Activated CD4-positive, CD25-positive, alpha-beta regulatory T cell treated with anti-CD3 and anti-CD28 coated beads, Interleukin-2, amount 50 U/mL, for 72 hours (primary cell): ENCODE results near the gene F10.
A peak's percentile ranks its signal among the peaks of the same experiment; 100 is the strongest.

Source experiments
- DNase-seq: peaks from one replicate; pipeline ENCODE4 v3.0.0; 2021

F10 gene

GRCh38 chr13:113139577-113139976 is 17.0 kb downstream of the F10 start:
- no peak for DNase-seq

GRCh38 chr13:113140677-113141600 is 18.3 kb downstream of the F10 start:
- DNase-seq, result no peak

- DNase-seq, result no peak
Observed at GRCh38 chr13:113141601-113141970, 19.0 kb downstream of the F10 start.

GRCh38 chr13:113142876-113143275 is 20.3 kb downstream of the F10 start:
- no peak for DNase-seq

- DNase-seq, result no peak
Observed at GRCh38 chr13:113143466-113144254, 21.1 kb downstream of the F10 start.

- DNase-seq, result no peak
Observed at GRCh38 chr13:113144255-113144629, 21.6 kb downstream of the F10 start.

DNA sequence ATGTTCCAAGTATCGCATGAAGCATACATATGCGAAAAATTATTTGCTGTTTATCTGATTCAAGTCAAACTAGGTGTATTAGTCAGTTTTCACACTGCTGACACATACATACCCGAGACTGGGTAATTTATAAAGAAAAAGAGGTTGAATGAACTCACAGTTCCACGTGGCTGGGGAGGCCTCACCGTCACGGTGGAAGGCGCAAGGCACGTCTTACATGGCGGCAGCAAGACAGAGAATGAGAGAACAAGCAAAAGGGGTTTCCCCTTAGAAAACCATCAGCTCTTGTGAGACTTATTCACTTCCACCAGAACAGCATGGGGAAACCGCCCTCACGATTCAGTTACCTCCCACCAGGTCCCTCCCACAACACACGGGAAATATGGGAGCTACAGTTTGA is 22.9 kb downstream of the F10 start:
- no peak for DNase-seq

- DNase-seq, result no peak
Observed at GRCh38 chr13:113145911-113146598, 23.5 kb downstream of the F10 start.

DNA sequence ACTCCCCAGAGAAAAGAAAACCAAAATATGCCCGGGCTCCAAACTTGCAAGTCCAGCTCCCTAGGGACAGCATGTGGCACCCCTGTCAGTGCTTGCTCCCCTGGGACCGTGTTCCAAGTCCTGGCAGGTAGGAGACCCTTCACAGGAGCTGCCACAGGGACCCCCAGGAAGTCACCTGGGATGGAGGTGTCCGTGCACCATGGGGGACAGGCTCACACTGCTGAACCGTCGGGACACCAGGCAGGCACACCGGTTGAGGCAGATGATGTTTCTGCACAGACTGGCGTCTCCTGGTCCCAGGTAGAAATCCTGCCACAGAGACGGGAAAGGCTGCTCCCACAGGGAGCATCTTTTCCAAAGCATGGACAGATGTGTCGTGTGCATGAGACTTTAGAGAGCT is 24.2 kb downstream of the F10 start:
- DNase-seq, result no peak

DNA sequence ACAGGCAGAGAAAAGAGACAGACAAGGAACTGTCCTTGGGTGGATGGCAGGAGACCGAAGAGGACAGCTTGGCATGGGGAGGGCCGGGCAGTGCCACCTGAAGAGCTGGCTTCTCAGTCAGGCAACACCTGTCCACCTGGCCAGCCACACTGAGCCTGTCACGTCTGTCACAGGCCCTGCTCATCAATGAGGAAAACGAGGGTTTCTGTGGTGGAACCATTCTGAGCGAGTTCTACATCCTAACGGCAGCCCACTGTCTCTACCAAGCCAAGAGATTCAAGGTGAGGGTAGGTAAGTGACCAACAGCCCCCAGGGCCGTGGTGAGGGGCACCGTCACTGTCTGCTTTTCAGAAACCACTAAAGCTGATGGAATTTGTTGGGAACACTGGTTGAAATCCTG is 24.6 kb downstream of the F10 start:
- DNase-seq, result no peak

DNA sequence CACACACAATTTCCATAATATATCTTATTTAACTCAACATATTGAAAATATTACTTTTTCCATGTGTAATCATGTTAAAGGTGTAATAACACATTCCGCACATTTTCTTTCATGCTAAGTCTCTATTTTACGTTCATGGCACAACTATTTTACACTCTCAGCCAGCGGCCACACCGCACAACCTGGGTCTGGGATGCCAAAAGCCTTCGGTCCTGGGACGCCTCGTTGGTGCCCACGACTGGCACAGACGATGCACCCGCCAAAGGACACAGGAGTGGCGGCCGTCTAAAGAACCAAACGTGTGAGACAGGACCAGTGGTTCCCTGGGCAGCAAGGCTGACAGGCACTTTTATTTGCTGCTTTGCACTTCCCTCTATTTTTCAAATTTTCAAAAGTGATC is 25.8 kb downstream of the F10 start:
- DNase-seq, result no peak

DNA sequence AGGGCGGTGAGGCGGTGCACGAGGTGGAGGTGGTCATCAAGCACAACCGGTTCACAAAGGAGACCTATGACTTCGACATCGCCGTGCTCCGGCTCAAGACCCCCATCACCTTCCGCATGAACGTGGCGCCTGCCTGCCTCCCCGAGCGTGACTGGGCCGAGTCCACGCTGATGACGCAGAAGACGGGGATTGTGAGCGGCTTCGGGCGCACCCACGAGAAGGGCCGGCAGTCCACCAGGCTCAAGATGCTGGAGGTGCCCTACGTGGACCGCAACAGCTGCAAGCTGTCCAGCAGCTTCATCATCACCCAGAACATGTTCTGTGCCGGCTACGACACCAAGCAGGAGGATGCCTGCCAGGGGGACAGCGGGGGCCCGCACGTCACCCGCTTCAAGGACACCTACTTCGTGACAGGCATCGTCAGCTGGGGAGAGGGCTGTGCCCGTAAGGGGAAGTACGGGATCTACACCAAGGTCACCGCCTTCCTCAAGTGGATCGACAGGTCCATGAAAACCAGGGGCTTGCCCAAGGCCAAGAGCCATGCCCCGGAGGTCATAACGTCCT is 26.4 kb downstream of the F10 start:
- no peak for DNase-seq

- no peak for DNase-seq
Observed at GRCh38 chr13:113149711-113150549, 27.3 kb downstream of the F10 start.

DNA sequence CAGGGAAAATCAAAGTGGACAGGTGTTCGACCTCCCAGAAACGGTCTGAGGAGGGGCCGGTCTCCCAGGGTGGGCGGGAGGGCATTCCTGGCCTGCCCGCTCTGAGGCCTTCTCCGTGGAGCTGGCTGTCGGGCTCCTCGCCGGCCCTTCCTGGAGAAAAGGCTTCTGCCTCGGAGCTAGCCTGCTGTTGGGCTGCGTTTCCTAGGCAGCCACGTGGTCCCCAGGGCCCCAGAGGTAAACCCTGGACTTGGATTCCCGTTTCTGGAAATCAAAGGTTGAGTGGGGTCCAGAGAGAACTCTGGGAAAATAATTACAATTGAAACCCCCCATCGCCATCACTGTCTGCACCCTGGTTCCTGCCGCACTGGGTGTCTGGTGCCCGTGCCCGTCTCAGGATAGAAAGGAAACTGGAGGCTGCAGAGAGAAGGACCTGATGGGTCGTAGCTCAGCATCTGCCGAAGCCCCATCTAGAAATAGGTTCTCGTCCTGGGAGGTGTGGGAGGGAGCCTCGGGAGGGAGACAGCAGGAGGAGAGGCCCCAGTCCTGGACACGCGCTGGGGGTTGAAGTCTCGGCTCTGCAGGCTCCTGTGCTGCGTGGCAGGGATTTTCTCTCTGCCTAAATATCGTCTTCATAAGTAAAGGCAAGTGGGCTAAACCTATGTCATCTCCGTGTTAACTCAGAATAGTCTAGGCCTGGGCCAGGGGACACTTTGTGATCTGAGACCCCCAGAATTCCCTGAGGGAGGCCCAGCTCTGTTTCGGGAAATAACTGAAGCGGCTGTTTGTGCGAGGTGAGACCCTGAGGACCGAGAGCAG is 28.2 kb downstream of the F10 start:
- DNase-seq, result no peak

DNA sequence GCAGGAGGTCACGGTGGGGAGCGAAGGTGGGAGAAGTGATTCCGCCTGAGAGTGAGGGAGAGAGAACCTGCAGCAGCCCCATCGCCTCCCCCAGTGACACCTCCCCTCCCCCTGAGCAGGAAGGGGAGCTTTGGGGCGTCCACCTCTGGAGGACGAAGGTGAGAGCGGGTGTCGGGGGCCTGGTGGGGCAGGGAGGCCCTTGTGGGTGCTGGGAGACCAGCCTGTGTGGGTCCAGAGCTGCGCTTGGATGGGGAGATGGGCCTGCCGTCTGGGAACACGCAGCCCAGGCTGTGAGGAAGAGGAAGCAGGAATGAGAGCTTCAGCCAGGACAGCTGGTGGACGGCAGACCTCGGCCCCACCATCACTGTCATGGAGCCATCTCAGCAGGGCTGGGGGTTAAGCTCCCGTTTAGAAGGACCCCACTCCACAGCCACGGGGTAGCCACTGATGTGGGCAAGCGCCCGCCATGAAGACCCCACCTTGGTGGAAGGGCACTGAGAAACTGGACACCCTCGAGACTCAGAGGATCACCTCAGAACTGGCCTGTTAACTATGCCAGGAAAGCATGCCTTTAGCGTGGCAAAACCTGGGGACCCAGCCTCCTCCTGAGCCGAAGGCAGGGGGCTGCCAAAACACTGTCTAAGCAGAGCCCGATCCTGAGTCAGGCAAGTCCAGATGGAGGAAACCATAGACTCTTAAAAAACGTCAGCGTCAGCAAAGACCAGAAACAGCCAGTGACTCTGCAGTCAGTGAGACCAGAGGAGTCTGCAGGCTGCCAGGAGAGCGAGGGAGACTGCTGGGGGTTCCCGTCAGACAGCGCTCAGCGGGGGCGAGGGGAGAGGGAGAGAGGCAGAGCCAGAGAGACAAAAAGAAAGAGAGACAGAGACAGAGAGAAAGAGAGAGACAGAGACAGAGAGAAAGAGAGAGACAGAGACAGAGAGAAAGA is 29.4 kb downstream of the F10 start:
- DNase-seq, result no peak

- DNase-seq, result no peak
Observed at GRCh38 chr13:113152691-113152983, 30.0 kb downstream of the F10 start.

DNA sequence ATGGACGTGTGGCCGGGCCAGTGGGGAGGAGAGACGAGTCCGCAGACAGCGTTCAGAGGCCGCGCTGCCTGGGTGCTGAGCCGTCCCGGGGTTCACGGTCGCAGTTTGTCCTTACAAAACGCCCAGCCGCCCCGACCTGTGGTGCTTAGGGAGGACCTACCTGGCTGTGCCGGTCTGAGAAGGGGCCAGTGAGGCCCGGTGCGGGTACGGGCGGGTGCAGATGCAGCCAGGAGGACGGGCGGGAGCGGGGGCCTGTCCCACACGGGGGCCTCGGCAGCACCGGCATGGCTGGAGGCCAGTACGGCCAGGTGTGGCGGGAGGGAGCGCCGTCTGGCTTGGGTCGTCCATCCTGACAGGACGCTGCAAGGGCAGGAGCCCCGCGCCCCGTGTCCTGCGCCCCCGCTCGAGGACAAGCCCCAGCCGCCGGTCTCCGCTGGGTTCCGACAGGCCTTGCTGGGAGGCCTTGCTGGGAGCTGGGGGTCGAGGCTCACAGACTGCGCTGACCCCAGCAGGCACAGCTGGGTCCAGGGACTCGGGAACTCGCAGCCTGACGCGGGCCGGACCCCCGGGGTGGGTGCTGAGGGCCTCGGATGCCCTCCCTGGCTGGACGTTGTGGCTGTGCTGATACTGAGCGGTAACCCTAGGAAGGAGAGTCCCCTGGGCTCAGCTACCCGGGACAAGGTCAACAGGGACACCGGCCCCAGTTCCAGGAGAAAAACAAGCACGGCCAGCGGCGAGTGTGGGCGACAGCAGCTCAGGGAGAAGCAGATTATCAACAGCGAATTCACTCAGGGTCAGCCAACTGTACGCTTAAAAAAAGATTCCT is 30.6 kb downstream of the F10 start:
- peak; percentile 46 for DNase-seq

GRCh38 chr13:113153810-113154748 is 31.5 kb downstream of the F10 start:
- DNase-seq, result peak; percentile 69
